Stimulated activated CD8-positive, alpha-beta memory T cell treated with anti-CD3 and anti-CD28 coated beads, Interleukin-2, amount 100 ng/mL, for 1 hour (primary cell): Measurements from ENCODE around the gene ITGA3.
A peak's percentile ranks its signal among the peaks of the same experiment; 100 is the strongest.
"Not testable (repeated sequence)": the region's sequence is repeated elsewhere in the genome, so short reads cannot be mapped to it uniquely, and the experiment has no call there.

Experiments used
- DNase-seq, 2 donors: peaks; one replicate each; pipeline ENCODE4 v3.0.0-alpha.2; 2020; ENCODE audit warnings: low read depth in 2 of 2

Gene ITGA3

DNA sequence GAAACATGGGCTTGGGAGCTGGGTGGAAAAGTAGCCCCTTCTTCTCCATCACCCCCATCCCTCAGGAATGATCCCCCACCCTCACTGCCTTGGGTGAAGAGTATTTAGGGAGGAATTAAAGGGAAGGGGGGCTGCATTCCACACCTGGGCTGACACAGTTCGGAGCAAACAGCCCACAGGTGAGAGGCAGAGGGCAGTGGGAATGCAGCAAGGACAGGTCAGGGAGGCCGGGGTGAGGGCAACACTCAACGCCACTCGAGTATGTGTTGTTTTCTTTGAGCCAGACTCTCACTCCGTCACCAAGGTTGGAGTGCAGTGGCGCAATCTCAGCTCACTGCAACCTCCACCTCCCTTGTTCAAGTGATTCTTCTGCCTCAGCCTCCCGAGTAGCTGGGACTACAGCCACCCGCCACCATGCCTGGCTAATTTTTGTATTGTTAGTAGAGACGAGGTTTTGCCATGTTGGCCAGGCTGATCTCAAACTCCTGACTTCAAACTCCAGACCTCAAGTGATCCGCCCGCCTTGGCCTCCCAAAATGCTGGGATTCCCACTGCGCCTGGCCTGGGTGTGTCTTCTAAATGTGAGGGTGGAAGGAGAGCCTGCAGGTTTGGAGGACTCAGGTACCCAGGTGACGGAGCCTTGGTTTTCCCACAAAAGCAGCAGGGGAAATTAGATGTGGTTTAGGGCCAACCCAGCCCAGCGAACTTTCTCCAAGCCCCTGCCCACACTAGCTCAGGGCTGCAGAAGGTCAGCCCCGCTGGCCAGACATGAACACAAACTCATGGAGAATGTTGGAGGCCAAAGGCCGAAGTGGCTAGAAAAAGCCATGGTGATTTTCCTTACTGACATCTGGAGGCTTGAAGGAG is 21.2 kb upstream of the ITGA3 start:
- no peak for DNase-seq

- no peak for DNase-seq
Measured at GRCh38 chr17:50035421-50035879, 20.5 kb upstream of the ITGA3 start.

DNA sequence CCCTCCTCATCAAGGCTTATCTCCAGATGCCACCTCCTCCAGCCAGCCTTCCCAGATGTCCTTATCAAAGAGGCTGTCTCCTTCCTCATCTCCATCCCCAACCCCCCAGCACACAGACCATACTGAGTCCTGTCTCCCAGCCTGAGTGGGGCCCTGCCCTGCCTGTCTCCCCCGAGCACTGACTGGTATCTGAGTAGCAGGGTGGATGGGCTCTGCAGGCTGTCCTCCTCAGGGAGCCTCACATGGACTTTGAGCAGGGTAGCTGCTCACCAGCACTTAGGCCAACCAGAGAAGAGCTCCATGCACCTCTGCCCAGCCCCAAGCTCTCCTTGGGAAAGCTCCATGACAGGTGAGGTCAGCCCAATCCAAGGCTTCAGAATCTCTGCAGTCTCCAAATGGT is 20.0 kb upstream of the ITGA3 start:
- DNase-seq: no peak

GRCh38 chr17:50036455-50037261 is 19.3 kb upstream of the ITGA3 start:
- DNase-seq: no peak

- DNase-seq: no peak
Measured at GRCh38 chr17:50037321-50038107, 18.4 kb upstream of the ITGA3 start.

DNA sequence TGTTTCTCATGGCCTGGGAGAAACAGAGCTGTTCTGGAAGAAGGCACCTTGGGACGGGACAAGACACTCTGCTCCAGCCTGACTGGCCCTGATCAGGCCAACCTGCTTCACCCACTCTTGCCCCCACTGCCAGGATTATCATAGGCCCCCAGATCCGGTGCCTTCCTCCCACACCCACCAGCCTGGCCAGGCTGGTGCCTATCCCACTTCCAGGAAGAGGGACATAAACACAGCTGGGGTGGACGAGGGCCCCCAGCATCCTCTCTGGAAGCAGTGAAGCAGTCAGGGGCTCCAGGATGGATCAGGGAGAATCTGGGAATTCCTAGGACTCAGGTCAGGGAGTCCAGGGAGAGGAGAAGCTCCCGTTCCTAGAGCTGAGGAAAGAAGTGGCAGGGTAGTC is 16.9 kb upstream of the ITGA3 start:
- DNase-seq: no peak

DNA sequence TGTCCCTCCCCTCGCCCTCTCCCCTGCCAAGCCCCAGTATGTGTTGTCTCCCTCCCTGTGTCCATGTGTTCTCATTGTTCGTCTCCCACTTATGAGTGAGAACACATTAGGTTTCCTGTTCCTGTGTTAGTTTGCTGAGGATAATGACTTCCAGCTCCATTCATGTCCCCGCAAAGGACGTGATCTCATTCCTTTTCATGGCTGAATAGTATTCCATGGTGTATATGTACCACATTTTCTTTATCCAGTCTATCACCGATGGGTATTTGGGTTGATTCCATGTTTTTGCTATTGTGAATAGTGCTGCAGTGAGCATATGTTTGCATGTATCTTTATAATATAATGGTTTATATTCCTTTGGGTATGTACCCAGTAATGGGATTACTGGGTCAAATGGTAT is 15.4 kb upstream of the ITGA3 start:
- DNase-seq: not testable (repeated sequence)

DNA sequence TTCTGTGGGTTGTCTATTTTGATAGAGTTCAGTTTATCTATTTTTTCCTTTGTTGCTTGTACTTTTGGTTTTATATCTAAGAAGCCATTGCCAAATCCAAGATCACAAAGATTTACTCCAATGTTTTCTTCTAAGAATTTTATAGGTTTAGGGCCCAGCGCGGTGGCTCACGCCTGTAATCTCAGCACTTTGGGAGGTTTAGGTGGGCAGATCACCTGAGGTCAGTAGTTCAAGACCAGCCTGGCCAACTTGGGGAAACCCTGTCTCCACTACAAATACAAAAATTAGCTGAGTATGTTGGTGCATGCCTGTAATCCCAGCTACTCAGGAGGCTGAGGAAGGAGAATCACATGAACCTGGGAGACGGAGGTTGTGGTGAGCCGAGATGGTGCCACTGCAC is 13.7 kb upstream of the ITGA3 start:
- DNase-seq: no peak

GRCh38 chr17:50043290-50044148 is 12.4 kb upstream of the ITGA3 start:
- no peak for DNase-seq

- no peak for DNase-seq
Measured at GRCh38 chr17:50044483-50044882, 11.4 kb upstream of the ITGA3 start.

DNA sequence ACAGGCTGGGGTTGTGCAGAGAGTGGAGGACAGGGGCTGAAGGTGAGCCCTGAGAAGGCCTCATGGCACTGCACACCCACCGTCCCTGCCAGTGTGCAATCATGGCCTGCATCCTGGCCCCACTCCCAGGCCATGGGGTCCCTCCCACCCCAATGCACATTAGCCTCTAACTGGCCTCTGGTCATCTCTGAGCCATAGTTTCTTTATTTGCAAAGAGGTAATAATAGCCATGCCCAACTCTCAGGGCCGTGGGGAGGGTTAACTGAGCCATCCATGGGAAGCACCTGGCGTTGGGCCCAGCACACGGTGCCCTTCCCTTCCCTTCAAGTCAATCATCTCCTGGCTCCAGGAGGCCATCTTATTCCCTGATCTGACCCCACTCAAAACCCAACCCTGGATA is 10.8 kb upstream of the ITGA3 start:
- DNase-seq: no peak

DNA sequence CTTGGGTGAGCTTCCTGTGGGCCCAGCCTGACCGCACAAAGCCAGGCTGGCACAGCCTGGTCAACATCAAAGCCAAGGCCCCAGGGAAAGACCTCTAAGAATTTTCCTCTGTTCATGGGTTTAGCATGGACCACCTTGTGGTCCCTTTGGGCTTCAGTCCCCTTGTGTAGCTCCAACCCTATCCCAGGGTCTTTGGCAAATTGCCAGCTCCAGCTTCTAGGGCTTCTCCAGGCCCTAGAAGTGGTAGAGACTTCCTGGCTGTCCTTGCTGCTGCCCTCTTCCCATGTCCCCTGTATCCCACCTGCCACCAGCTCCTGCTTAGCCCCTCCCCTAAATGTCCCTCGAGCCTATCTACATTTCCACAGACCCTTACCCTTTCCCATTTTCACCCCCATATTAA is 9.7 kb upstream of the ITGA3 start:
- DNase-seq: no peak

- no peak for DNase-seq
Measured at GRCh38 chr17:50046667-50047066, 9.2 kb upstream of the ITGA3 start.

GRCh38 chr17:50047083-50047482 is 8.8 kb upstream of the ITGA3 start:
- DNase-seq: no peak

DNA sequence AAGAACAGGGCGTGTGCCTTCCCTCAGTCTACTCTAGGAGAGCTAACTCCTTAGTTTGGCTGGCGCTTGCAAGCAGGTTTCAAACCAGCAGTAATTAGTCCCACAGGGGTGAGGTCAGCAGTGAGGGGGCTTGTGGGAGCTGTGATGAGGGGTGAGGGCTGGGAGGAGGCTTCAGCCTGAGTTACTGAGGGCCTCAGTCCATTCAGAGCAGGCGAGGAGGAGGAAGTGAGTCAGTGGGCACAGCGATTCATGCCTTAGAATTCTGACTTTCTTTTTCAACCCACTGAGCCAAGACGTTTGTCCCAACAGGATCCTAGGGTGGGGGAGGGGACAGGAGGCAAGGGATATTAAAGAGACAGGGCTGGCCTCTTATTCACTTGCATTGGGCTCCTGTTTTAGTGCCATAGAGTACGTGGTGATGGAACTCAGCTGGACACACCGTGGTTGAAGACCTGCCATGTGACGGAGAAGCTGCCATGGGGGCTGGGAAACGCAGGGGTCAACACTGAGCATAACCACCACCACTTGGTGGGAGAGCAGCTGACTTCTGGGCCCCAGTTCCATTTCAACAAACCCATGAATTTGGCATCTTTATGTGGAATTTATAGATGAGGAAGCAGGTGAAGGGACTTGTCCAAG is 8.3 kb upstream of the ITGA3 start:
- DNase-seq: no peak

DNA sequence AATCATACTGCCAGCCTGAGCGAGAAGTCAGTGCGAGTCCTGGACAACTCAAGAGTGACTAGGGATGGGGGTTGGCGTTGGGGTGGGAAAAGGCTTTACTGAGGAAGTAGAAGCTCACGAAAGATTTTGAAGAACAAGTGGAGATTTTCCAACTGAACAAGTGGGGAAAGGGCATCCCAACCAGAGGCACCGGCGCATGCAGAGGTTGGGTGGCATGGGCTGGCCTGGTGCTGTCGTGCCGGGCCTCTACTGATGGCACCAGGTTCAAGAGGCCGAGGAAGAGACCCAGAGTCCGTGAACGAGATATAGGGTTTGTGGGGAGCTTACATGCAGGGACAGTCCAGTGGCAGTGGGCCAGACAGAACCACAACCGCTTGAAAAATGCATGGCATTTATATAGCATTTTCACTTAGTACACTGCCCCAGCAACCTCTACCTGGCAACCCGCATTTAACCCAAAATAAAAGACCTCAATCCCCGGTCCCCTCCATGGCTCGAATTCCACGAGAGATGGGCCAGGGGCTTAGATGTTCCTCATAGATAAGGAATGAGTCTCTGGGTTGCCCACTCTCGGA is 7.7 kb upstream of the ITGA3 start:
- no peak for DNase-seq

DNA sequence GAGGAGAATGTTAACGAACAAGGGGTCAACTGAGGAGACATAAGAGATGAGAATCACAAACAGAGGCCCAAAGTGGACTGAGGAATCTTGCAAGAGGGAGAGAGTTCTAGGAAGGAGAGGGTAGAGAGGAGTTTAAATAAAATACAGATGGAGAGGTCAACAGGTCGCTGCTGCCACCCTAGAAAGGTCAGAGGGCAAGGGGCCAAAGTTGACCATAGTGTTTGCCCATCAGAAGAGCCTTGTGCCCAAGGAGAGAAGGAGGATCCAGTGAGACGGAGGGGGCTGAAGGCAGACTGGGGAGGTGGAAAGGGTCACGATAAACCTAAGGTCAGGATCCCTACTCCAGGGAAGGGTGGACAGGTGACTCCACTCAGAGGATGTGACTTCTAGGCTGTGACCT is 6.9 kb upstream of the ITGA3 start:
- DNase-seq: no peak

- no peak for DNase-seq
Measured at GRCh38 chr17:50049636-50050035, 6.3 kb upstream of the ITGA3 start.

GRCh38 chr17:50050431-50051032 is 5.4 kb upstream of the ITGA3 start:
- no peak for DNase-seq

DNA sequence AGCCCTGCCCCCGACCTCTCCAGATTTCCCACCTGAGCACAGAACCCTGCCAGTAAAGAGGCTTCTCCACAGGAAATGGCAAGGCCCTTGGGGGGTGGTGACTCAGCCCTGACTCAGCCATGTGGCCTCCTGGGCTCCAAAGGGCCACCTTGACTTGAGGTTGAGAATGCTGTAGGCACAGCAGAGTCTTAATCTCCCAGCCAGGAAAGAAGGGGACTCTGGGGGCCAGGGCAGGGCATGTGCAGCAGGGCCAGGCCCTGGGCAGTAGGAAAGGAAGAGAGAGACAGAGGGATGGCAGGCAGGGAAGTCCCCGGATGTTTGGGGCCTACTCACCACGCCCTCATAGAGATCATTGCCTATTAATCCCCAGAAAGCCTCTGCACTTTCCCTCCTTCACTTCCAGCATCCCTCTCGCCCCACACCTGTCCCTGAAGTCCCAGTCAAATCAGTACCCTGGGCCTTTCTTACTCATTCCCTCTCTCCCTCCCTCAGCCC is 4.8 kb upstream of the ITGA3 start:
- DNase-seq: peak in 1 of 2 donors; percentile 33
